ENCODE results near the gene TRABD2B.

- no peak for TF ChIP-seq EZH2 (IDR thresholded peaks at IDR 0.05; ENCODE audit: insufficient read depth, poor library complexity, severe bottlenecking)
- no peak for TF ChIP-seq EZH2phosphoT487 (IDR thresholded peaks at IDR 0.05; ENCODE audit: insufficient read depth, low read depth)
These were observed 29.1 kb upstream of the TRABD2B start for GRCh38 chr1:48026275-48026674.

Data from GM23248 (cell line).